ENCODE results near the gene LHX2. TPM values are rescaled to one million over a fixed set of nuclear protein-coding genes. Genes with fewer than 3 reads are reported as not detected.

The LHX2 gene
- total RNA-seq, 2 experiments from 2014 or later = not detected

DNA sequence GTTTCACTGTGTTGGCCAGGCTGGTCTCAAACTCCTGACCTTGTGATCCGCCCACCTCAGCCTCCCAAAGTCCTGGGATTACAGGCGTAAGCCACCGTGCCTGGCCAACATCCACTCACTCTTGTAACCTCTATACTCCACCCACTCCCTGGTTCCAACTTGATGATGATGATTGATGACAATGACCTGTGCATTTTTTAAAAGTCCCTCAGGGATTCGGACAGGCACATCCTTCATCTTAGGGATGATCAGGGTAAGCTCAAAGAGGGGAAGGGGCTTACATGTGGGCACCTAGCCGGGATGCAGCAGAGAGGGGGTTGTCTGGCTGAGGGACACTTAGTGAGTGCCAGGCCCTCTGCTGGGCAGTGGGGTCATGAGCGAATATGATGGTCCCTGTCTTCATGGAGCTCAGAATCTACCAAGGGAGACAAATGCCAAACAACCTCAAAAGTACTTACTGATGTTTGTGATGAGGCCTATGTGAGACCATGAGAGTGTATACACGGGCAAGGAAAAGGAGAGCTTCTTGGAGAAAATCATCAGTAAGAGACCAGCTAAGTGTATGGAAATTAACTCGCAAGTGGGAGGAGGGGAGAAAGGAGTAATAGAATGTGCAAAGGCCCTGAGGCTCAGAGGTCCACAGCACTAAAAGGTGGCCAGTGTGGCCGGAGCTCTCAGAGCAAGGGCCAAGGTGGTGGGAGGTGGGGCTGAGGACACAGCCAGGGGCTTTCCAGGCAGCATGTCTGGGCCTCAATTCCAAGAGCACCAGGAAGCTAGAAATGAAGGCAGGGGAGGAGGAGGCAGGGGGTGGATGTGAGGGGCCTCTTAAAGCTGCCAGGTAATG, 27.4 kb downstream of the LHX2 start:
- DNase-seq (no peak), ATAC-seq (ENCODE audit: low read depth) (no peak)
- H3K27me3 Mint-ChIP-seq = peaks cover 71% of the 10 kb centered on the region
- H3K9me3 Mint-ChIP-seq = no peaks in the 10 kb centered on the region
- no peak overlapping the region for H3K27ac Mint-ChIP-seq
- H3K4me1 Mint-ChIP-seq = peaks cover 7% of the 10 kb centered on the region
- H3K36me3 Mint-ChIP-seq = no peaks in the 10 kb centered on the region
- POLR2A ChIA-PET = no interaction called here
- no peak overlapping the region for H3K4me3 Mint-ChIP-seq

DNA sequence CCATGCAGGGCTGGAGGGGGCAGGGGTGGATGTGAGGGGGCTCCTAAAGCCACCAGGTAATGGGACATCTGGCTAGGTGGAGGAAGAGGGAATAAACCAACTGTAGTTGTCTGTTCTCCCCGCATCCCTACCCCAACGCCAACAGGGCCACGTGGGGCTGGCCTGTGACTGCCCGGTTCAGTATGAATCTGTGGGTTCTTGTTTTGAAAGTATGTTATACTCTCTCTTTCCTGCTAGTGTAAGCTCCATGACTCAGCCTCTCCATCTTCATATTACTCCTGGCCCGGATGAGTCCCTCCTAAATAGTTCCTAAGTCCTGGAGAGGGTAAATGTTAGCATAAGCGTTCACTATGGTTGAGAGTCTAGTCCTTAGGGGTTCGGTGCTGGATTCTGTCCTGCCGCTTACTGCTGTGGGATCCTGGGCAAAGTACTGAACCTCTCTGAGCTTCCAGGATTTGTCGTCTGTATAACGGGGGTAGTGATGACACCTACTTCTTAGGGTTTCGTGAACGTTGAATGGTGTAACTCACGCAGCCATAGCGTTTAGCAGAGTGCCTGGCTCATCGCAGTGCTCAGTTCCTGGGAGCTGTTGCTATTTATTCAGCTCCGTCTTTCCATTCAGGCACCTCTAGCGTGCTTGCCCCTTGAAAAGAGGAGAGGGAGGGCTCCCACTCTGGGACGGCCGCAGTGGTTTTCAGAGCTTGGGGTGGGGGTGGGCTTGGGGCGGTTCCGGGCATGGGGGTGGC, 28.8 kb downstream of the LHX2 start:
- H3K27me3 Mint-ChIP-seq = peaks cover 76% of the 10 kb centered on the region
- H3K4me3 Mint-ChIP-seq = no peak overlapping the region

DNA sequence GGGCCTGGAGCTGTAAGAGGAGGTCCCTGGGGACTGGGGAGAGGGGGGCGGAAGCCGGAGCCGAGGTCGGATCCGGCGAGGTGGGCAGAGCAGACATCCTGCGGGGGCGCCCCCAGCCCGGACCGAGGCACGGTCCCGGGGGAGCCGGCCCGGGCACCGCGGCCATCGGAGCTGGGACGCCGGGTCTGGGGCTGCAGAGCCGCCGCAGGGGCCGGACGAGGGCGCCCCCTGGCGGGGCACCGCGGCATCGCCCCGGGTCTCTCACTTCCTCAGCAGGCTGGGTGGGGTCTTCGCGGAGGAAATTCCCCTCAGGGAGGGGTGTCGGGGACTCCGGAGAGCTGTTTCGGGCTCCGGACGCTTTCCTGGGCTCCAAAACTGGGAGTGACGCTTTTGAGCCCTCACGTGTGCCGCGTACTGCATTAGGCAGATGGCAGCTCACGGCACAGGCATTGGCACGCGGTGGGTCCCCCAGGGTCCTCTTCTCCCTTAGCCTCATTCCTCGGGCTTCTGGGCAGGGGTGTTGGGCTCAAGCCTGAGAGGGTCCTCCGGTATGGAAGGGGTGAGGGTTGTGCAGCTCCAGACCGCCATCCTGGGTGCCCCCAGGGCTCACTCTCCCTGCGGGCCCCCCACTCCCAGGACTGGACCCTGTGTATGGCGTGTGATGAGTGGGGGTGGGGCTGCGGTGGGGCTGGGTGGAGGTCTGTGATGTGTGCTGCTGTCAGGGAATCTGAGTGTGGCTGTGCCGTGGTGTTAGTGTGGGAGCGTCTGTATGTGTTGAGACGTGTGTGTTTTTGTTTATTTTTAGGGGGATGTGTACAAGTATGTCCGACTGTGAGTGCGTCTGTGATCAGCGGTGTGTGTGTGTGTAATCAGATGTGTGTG, 29.6 kb downstream of the LHX2 start:
- POLR2A ChIA-PET = no interaction called here
- ATAC-seq (ENCODE audit: low read depth) (peak; percentile 46), DNase-seq (peak; percentile 78)
- peaks cover 77% of the 10 kb centered on the region for H3K27me3 Mint-ChIP-seq
- no peaks in the 10 kb centered on the region for H3K36me3 Mint-ChIP-seq
- H3K4me1 Mint-ChIP-seq = peaks cover 7% of the 10 kb centered on the region
- H3K4me3 Mint-ChIP-seq = peak overlapping the region; percentile 35
- no peaks in the 10 kb centered on the region for H3K9me3 Mint-ChIP-seq
- H3K27ac Mint-ChIP-seq = no peak overlapping the region

More for the DNA sequence above, 28.8 kb downstream of the LHX2 start:
- peaks cover 7% of the 10 kb centered on the region for H3K4me1 Mint-ChIP-seq
- ATAC-seq (ENCODE audit: low read depth) (no peak), DNase-seq (peak; percentile 44)
- H3K9me3 Mint-ChIP-seq = no peaks in the 10 kb centered on the region
- POLR2A ChIA-PET = no interaction called here
- no peaks in the 10 kb centered on the region for H3K36me3 Mint-ChIP-seq
- H3K27ac Mint-ChIP-seq = no peak overlapping the region

DNA sequence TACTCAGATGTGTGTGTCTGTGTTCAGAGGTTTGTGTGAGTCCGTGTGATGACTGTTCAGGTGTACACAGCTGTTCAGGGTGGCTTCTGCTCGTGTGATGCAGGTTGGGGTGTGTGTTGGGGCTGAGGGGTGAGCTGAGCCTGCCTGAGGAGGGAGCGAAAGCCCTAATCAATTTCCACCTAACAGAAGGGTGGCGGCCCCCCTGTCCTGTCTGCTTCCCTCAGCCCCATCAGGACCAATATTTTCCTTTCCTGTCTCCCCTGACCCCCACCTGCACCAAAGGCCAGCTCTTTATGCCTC, 30.2 kb downstream of the LHX2 start:
- no peak for DNase-seq

DNA sequence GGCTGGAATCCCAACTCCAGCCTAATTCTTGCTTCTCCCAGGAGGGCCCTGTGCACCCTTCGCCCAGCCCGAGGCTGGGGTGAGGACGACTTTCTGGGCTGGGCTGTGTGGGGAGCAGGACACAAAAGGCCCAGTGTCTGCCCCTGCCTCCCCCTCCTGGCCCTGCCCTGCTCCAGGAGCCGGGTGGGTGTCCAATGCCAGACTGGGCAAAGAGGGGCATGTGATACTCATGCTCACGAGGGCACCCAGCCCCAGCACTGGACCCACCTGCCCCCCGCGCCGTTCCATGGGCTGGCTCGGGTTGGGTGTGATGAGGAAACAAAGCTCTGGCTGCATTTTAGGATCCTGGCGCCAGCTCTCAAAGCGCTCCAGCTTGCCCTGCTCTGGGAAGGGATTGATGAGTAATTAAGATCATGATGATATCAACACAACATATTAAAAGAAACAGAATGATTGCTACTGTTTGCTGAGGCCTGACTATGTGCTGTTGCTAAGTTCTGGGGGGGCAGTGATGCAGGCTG, 30.7 kb downstream of the LHX2 start:
- DNase-seq (no peak), ATAC-seq (ENCODE audit: low read depth) (no peak)
- Mint-ChIP-seq H3K27ac (no peak overlapping the region), H3K27me3 (peaks cover 80% of the 10 kb centered on the region), H3K36me3 (no peaks in the 10 kb centered on the region), H3K4me3 (no peak overlapping the region), H3K9me3 (no peaks in the 10 kb centered on the region), H3K4me1 (peaks cover 7% of the 10 kb centered on the region)
- POLR2A ChIA-PET = no interaction called here

More for the DNA sequence above, 30.2 kb downstream of the LHX2 start:
- Mint-ChIP-seq H3K4me3 (peak overlapping the region; percentile 17), H3K9me3 (no peaks in the 10 kb centered on the region), H3K36me3 (no peaks in the 10 kb centered on the region), H3K4me1 (peaks cover 7% of the 10 kb centered on the region), H3K27ac (no peak overlapping the region), H3K27me3 (peaks cover 80% of the 10 kb centered on the region)
- POLR2A ChIA-PET = no interaction called here
- no peak for ATAC-seq (ENCODE audit: low read depth)

DNA sequence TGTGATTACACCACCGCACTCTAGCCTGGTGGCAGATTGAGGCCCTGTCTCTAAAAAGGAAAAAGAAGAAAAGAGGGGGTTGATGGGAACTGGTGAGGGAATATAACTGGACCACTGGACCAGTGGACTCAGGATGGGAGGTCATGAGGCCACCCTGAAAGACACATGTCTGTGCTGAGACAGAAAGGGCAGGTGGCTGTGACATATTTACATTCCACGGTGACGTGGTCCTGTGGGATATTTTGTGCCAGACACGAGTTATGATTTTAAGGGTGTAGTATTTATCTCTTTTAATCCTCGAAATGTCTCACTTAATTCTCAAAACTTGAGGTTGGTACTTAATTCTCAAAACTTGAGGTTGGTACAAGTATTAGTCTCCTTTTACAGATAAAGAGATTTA, 32.9 kb downstream of the LHX2 start:
- Mint-ChIP-seq H3K4me1 (peaks cover 7% of the 10 kb centered on the region), H3K4me3 (no peak overlapping the region), H3K27me3 (peaks cover 77% of the 10 kb centered on the region), H3K9me3 (no peaks in the 10 kb centered on the region), H3K36me3 (no peaks in the 10 kb centered on the region), H3K27ac (no peak overlapping the region)
- ATAC-seq (ENCODE audit: low read depth) (no peak), DNase-seq (no peak)
- POLR2A ChIA-PET = no interaction called here

DNA sequence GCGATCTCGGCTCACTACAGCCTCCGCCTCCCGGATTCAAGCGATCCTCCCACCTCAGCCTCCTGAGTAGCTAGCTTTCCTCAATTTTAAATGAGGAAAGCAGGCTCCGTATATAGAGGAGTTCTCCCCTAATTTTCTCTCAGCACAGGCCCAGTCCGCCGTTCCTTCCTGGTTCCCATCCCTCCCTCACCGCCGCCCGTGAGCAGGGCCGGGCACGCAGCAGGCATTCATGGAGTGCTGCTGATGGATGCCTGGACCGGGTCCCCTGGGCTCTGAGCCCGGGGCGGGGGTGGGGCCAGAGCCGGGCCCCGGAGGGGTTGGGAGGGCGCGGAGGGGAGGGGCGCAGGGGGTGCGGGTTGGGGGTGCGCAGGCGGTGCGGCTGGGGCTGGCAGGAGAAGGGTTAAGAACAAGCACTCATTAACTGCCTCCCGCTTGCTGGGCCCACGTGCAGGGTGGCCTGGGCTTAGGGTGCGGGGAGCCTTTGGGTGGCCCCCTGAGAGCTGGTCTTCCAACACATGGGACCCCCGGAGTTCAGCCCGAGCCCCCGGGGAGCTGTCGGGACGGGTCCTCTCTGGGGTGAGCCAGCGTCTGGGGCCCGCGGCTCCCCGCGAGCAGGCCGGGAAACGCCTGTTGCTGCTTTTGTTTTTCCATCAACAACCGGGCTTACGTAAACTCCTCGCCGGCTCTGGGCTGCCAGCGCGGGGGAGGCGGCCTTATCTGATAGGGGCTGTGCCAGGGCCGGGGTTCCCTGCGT, 33.7 kb downstream of the LHX2 start:
- no peak for DNase-seq
- Mint-ChIP-seq H3K27ac (no peak overlapping the region), H3K4me1 (peaks cover 6% of the 10 kb centered on the region), H3K36me3 (no peaks in the 10 kb centered on the region), H3K4me3 (no peak overlapping the region), H3K27me3 (peaks cover 74% of the 10 kb centered on the region), H3K9me3 (no peaks in the 10 kb centered on the region)
- POLR2A ChIA-PET = no interaction called here
- ATAC-seq (ENCODE audit: low read depth) = peak; percentile 24

DNA sequence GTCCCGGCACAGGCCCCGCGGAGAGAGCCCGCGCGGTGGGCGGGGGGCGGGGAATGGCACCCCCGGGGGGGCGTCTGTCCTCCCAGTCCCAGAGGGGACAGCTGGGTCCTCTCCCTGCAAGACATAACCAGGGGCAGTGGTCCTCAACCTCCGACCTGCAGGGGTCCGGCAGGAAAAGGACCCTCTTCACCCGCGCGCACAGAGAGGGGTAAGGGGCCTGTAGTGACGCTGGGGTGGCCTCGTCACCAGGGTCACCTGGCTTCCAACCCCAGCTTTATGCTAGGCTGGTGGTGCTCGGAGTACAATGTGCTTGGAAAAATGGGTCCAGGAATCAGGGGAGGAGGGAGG, 34.2 kb downstream of the LHX2 start:
- DNase-seq = no peak
- Mint-ChIP-seq H3K4me1 (peaks cover 3% of the 10 kb centered on the region), H3K9me3 (no peaks in the 10 kb centered on the region), H3K27me3 (peaks cover 69% of the 10 kb centered on the region), H3K4me3 (no peak overlapping the region), H3K27ac (no peak overlapping the region), H3K36me3 (no peaks in the 10 kb centered on the region)
- no peak for ATAC-seq (ENCODE audit: low read depth)
- POLR2A ChIA-PET = no interaction called here

DNA sequence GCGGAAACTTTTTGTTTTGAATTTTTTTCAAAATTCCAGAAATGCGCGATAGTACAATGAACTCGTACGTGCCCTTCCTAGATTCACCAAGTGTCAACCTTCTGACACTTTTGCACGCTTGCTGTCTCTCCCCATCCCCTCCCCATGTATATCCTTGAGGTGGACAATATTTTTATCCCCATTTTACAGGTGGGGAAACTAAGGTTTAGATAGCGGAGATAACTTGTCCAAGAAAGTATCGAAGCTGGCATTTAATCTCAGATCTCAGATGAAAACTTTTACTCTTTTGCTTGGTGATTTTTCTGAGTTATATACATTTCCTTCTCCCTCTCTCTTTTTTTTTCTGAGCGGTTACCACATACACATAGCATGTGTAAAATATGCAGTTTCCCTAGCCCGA, 34.6 kb downstream of the LHX2 start:
- Mint-ChIP-seq H3K4me3 (no peak overlapping the region), H3K27me3 (peaks cover 69% of the 10 kb centered on the region), H3K27ac (no peak overlapping the region), H3K4me1 (peaks cover 3% of the 10 kb centered on the region), H3K9me3 (no peaks in the 10 kb centered on the region), H3K36me3 (no peaks in the 10 kb centered on the region)
- no peak for DNase-seq
- no peak for ATAC-seq (ENCODE audit: low read depth)
- POLR2A ChIA-PET = no interaction called here

DNA sequence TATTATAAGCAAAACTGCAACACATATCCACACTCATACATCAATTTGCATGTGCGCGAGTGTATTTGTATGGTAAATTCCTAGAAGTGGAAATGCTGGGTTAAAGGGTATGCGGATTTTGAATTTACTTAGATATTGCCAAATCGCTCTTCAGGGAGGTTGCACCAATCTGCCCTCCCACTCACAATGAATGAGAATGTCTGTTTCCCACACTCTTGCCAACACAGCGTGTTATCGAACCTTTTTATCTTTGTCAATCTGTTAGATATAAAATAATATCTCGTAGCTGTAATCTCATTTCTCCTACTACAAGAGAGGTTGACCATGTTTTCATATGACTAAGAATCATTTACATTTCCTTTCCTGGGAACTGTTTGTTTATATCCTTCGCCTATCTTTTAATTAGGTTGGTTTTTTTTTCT, 35.7 kb downstream of the LHX2 start:
- Mint-ChIP-seq H3K27me3 (peaks cover 63% of the 10 kb centered on the region), H3K4me3 (no peak overlapping the region), H3K36me3 (no peaks in the 10 kb centered on the region), H3K9me3 (no peaks in the 10 kb centered on the region), H3K4me1 (no peaks in the 10 kb centered on the region), H3K27ac (no peak overlapping the region)
- POLR2A ChIA-PET = no interaction called here
- DNase-seq (no peak), ATAC-seq (ENCODE audit: low read depth) (no peak)

DNA sequence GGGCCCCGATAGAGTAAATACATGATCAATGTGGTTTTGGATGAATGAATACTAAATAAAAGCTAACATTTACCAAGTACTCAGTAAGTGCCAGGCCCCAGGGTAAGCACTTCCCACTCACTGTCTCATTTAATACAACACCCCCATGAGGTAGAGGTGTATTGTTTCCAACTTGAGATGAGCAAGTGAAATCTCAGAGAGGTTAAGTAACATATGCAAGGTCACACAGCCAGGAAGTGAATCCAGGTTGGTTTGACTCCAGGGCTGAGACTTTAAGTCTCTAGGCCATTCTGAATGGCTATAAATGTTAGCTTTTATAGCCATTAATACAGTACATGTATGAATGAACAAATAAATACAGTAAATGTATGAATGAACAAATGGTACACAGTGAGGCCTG, 39.4 kb downstream of the LHX2 start:
- no peak overlapping the region for H3K4me3 Mint-ChIP-seq
- no peak for ATAC-seq (ENCODE audit: low read depth)
- H3K27me3 Mint-ChIP-seq = peaks cover 49% of the 10 kb centered on the region
- H3K36me3 Mint-ChIP-seq = no peaks in the 10 kb centered on the region
- H3K4me1 Mint-ChIP-seq = peaks cover 3% of the 10 kb centered on the region
- no peak for DNase-seq
- POLR2A ChIA-PET = no interaction called here
- no peak overlapping the region for H3K27ac Mint-ChIP-seq
- peaks cover 2% of the 10 kb centered on the region for H3K9me3 Mint-ChIP-seq

DNA sequence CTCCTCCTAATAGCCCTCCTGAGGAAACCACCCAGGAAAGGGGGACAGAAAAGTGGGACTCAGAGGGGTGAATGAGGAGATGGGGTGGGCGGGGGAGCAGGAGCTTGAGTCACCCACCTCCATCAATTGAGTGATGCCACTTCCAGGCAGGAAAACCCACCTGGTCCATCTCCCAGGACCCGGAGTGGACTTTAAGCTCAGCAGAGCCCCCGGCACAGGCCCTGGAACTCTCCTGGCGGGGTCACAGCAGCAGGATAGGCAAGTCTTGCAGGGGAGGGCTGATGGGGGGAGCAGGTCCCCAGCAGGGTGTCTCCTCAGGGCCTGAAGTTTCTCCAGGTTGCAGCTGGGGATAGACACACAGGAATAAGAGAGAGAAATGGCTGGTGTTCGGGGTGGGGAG, 40.8 kb downstream of the LHX2 start:
- H3K36me3 Mint-ChIP-seq = no peaks in the 10 kb centered on the region
- peaks cover 3% of the 10 kb centered on the region for H3K4me1 Mint-ChIP-seq

More for the DNA sequence above, 40.8 kb downstream of the LHX2 start:
- POLR2A ChIA-PET = no interaction called here
- DNase-seq = no peak
- peaks cover 39% of the 10 kb centered on the region for H3K27me3 Mint-ChIP-seq
- peaks cover 2% of the 10 kb centered on the region for H3K9me3 Mint-ChIP-seq
- H3K27ac Mint-ChIP-seq = no peak overlapping the region
- ATAC-seq (ENCODE audit: low read depth) = no peak
- H3K4me3 Mint-ChIP-seq = no peak overlapping the region
